HG02973 (cell line): Measurements from ENCODE around the gene CCN5.
"Not testable (repeated sequence)": the region's sequence is repeated elsewhere in the genome, so short reads cannot be mapped to it uniquely, and the experiment has no call there.

ENCODE experiments used
- ATAC-seq: cut with Tn5 transposase; IDR thresholded peaks from one replicate; pipeline ENCODE4 v1.9.1; 2021; ENCODE audit warnings: moderate library complexity; ENCODE audit not compliant: unreplicated experiment

Gene CCN5

GRCh38 chr20:44714701-44715498, at the start of gene CCN5:
Gene CCN5 (plus strand): TSS chr20:44715369. CDS start chr20:44715391, 22 bp downstream.
- ATAC-seq, result no peak

GRCh38 chr20:44666066-44666465, 49.1 kb upstream of the CCN5 start:
- no peak for ATAC-seq

- not testable (repeated sequence) for ATAC-seq
Measured at GRCh38 chr20:44670851-44671250, 44.3 kb upstream of the CCN5 start.

- not testable (repeated sequence) for ATAC-seq
Measured at GRCh38 chr20:44671541-44671940, 43.6 kb upstream of the CCN5 start.

GRCh38 chr20:44672318-44672902, 42.8 kb upstream of the CCN5 start:
- ATAC-seq, result not testable (repeated sequence)

- no peak for ATAC-seq
Measured at GRCh38 chr20:44678242-44678641, 36.9 kb upstream of the CCN5 start.

- no peak for ATAC-seq
Measured at GRCh38 chr20:44678990-44679611, 36.1 kb upstream of the CCN5 start.

GRCh38 chr20:44681796-44682566, 33.2 kb upstream of the CCN5 start:
- no peak for ATAC-seq

GRCh38 chr20:44683263-44684046, 31.7 kb upstream of the CCN5 start:
- no peak for ATAC-seq

- ATAC-seq, result no peak
Measured at GRCh38 chr20:44684047-44684967, 30.9 kb upstream of the CCN5 start.

GRCh38 chr20:44686934-44687333, 28.2 kb upstream of the CCN5 start:
- no peak for ATAC-seq

GRCh38 chr20:44688053-44688625, 27.0 kb upstream of the CCN5 start:
- ATAC-seq, result no peak

GRCh38 chr20:44689809-44690208, 25.4 kb upstream of the CCN5 start:
- ATAC-seq, result no peak

- no peak for ATAC-seq
Measured at GRCh38 chr20:44690781-44691423, 24.3 kb upstream of the CCN5 start.

GRCh38 chr20:44691424-44692423, 23.4 kb upstream of the CCN5 start:
- no peak for ATAC-seq

GRCh38 chr20:44692932-44693480, 22.2 kb upstream of the CCN5 start:
- ATAC-seq, result no peak

- ATAC-seq, result no peak
Measured at GRCh38 chr20:44693627-44694026, 21.5 kb upstream of the CCN5 start.
